Measurements from ENCODE around the gene DDX27. TPM values are rescaled to one million over a fixed set of nuclear protein-coding genes. Genes with fewer than 3 reads are reported as not detected.

DDX27 gene
- total and polyA plus RNA-seq, 2 of the 13 experiments (the other 11 are each of a cell fraction or from before 2014, with no cell fraction given) = 42.6 to 72.8 TPM

DNA sequence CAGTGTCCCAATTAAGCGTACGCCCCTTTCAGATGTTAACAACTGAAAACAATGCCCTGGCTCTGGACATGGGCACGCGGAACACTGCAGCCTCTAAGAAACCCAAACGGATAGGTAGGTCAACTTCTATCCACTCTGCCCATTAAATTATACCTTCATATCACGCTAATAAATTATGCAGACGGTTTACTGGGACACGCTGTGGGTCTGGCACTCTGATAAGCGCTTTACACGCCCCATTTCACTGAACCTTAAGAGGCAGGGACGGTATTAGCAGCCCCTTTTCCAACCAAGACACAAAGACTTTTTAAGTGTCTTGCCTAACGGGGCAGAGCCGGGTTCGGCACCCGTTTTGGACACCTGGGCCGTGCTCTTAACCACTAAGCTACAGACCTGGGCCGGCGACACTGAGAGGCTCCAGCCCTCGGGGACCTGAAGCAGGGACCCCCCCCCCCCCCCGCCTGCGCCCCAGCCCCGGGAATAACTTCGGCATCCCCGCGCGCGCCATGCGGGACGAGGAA is 31.8 kb upstream of the DDX27 start (continued):
- TF ChIP-seq SIN3B (IDR thresholded peaks at IDR 0.05; ENCODE audit: low read length) = 0 out of 2 replicates have a peak, but pooled peaks have one; percentile 3
- TF ChIP-seq, protein P1, sequence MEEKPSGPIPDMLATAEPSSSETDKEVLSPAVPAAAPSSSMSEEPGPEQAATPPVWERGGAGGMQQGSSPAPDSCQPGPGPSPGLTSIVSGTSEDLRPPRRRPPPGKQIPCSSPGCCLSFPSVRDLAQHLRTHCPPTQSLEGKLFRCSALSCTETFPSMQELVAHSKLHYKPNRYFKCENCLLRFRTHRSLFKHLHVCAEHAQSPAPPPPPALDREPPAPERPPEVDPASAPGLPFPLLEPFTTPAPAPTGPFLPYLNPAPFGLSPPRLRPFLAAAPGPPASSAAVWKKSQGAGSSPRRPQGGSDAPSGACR (CRISPR knock-in tag; IDR thresholded peaks at IDR 0.05) = peak; percentile 52; the same call in 1 of the 2 replicates
- TF ChIP-seq KAT7 (CRISPR knock-in tag; IDR thresholded peaks at IDR 0.05; ENCODE audit: borderline replicate concordance) = no peak
- no peak for TF ChIP-seq ZNF782 (CRISPR knock-in tag; IDR thresholded peaks at IDR 0.05; ENCODE audit: borderline replicate concordance)
- TF ChIP-seq TCF12 (IDR thresholded peaks at IDR 0.05) = no peak
- TF ChIP-seq TCF12 (CRISPR knock-in tag; IDR thresholded peaks at IDR 0.05) = 0 out of 2 replicates have a peak, but pooled peaks have one; percentile 6
- TF ChIP-seq, protein P2, sequence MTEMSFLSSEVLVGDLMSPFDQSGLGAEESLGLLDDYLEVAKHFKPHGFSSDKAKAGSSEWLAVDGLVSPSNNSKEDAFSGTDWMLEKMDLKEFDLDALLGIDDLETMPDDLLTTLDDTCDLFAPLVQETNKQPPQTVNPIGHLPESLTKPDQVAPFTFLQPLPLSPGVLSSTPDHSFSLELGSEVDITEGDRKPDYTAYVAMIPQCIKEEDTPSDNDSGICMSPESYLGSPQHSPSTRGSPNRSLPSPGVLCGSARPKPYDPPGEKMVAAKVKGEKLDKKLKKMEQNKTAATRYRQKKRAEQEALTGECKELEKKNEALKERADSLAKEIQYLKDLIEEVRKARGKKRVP (CRISPR knock-in tag; IDR thresholded peaks at IDR 0.05) = no peak; a peak in 1 of 4 replicates
- TF ChIP-seq, protein P3, sequence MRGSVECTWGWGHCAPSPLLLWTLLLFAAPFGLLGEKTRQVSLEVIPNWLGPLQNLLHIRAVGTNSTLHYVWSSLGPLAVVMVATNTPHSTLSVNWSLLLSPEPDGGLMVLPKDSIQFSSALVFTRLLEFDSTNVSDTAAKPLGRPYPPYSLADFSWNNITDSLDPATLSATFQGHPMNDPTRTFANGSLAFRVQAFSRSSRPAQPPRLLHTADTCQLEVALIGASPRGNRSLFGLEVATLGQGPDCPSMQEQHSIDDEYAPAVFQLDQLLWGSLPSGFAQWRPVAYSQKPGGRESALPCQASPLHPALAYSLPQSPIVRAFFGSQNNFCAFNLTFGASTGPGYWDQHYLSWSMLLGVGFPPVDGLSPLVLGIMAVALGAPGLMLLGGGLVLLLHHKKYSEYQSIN (CRISPR knock-in tag; IDR thresholded peaks at IDR 0.05; ENCODE audit: borderline replicate concordance) = no peak
- TF ChIP-seq ZNF577 (CRISPR knock-in tag; IDR thresholded peaks at IDR 0.05; ENCODE audit: borderline replicate concordance, low read depth) = peak; percentile 29; the same call in 1 of the 2 replicates
- no peak for TF ChIP-seq MAFK (conservative IDR thresholded peaks at IDR 0.05 in 1 of 2, IDR thresholded peaks at IDR 0.05 in 1 of 2; ENCODE audit: low read length in 2 of 2)
- TF ChIP-seq, protein P4, sequence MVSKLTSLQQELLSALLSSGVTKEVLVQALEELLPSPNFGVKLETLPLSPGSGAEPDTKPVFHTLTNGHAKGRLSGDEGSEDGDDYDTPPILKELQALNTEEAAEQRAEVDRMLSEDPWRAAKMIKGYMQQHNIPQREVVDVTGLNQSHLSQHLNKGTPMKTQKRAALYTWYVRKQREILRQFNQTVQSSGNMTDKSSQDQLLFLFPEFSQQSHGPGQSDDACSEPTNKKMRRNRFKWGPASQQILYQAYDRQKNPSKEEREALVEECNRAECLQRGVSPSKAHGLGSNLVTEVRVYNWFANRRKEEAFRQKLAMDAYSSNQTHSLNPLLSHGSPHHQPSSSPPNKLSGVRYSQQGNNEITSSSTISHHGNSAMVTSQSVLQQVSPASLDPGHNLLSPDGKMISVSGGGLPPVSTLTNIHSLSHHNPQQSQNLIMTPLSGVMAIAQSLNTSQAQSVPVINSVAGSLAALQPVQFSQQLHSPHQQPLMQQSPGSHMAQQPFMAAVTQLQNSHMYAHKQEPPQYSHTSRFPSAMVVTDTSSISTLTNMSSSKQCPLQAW (CRISPR knock-in tag; IDR thresholded peaks at IDR 0.05) = no peak
- no peak for TF ChIP-seq FOXA1 (IDR thresholded peaks at IDR 0.05)
- no peak for TF ChIP-seq FOXA1 (CRISPR knock-in tag; IDR thresholded peaks at IDR 0.05)
- TF ChIP-seq, protein P5, sequence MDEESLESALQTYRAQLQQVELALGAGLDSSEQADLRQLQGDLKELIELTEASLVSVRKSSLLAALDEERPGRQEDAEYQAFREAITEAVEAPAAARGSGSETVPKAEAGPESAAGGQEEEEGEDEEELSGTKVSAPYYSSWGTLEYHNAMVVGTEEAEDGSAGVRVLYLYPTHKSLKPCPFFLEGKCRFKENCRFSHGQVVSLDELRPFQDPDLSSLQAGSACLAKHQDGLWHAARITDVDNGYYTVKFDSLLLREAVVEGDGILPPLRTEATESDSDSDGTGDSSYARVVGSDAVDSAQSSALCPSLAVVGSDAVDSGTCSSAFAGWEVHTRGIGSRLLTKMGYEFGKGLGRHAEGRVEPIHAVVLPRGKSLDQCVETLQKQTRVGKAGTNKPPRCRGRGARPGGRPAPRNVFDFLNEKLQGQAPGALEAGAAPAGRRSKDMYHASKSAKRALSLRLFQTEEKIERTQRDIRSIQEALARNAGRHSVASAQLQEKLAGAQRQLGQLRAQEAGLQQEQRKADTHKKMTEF (CRISPR knock-in tag; IDR thresholded peaks at IDR 0.05) = no peak
- TF ChIP-seq STAT5B (CRISPR knock-in tag; IDR thresholded peaks at IDR 0.05) = no peak
- no peak for TF ChIP-seq AKAP8 (CRISPR knock-in tag; IDR thresholded peaks at IDR 0.05)
- TF ChIP-seq SMAD3 (CRISPR knock-in tag; IDR thresholded peaks at IDR 0.05) = no peak
- TF ChIP-seq ZNF3 (CRISPR knock-in tag; IDR thresholded peaks at IDR 0.05) = no peak
- TF ChIP-seq MTA1 (CRISPR knock-in tag; IDR thresholded peaks at IDR 0.05; ENCODE audit: borderline replicate concordance) = no peak
- TF ChIP-seq IKZF4 (CRISPR knock-in tag; IDR thresholded peaks at IDR 0.05; ENCODE audit: borderline replicate concordance, low read depth, not compliant biosample characterization) = no peak
- peak; percentile 44 for TF ChIP-seq TEAD3 (CRISPR knock-in tag; optimal IDR thresholded peaks at IDR 0.05; ENCODE audit: borderline replicate concordance)
- TF ChIP-seq SP4 (CRISPR knock-in tag; IDR thresholded peaks at IDR 0.05) = no peak
- TF ChIP-seq NKX3-1 (CRISPR knock-in tag; IDR thresholded peaks at IDR 0.05) = 0 out of 2 replicates have a peak, but pooled peaks have one; percentile 23
- TF ChIP-seq IRF2 (CRISPR knock-in tag; IDR thresholded peaks at IDR 0.05) = no peak
- TF ChIP-seq POLR2AphosphoS2 (IDR thresholded peaks at IDR 0.05; ENCODE audit: low read depth, low read length) = no peak
- TF ChIP-seq HNF4G (IDR thresholded peaks at IDR 0.05; ENCODE audit: borderline replicate concordance, low read depth, low read length) = no peak
- 0 out of 2 replicates have a peak, but pooled peaks have one; percentile 22 for TF ChIP-seq HNF4G (CRISPR knock-in tag; IDR thresholded peaks at IDR 0.05; ENCODE audit: borderline replicate concordance, low read depth)
